ENCODE measurements around the gene NXF1.

Gene NXF1

GRCh38 chr11:62839050-62839945 lies 34.1 kb upstream of the NXF1 start, which contains the start of gene WDR74 (continued):
- peak; percentile 46; the same call in 1 of the 2 replicates for TF ChIP-seq PRDM4 (tag by site-specific recombination; IDR thresholded peaks at IDR 0.05)
- TF ChIP-seq ZNF169 (tag by site-specific recombination; IDR thresholded peaks at IDR 0.05), result no peak
- no peak for TF ChIP-seq ZNF426 (tag by site-specific recombination; IDR thresholded peaks at IDR 0.05)
- no peak for TF ChIP-seq PRDM6 (tag by site-specific recombination; IDR thresholded peaks at IDR 0.05)
- TF ChIP-seq TSHZ1 (tag by site-specific recombination; IDR thresholded peaks at IDR 0.05; ENCODE audit: borderline replicate concordance), result no peak
- TF ChIP-seq ZNF26 (tag by site-specific recombination; IDR thresholded peaks at IDR 0.05), result no peak
- TF ChIP-seq ZNF677 (tag by site-specific recombination; IDR thresholded peaks at IDR 0.05), result no peak
- TF ChIP-seq PRDM2 (tag by site-specific recombination; IDR thresholded peaks at IDR 0.05; ENCODE audit: borderline replicate concordance), result no peak
- no peak for TF ChIP-seq ZNF19 (tag by site-specific recombination; IDR thresholded peaks at IDR 0.05; ENCODE audit: low read depth)
- no peak for TF ChIP-seq ZNF837 (tag by site-specific recombination; IDR thresholded peaks at IDR 0.05)
- TF ChIP-seq ZNF707 (tag by site-specific recombination; IDR thresholded peaks at IDR 0.05), result no peak
- TF ChIP-seq ZNF530 (tag by site-specific recombination; IDR thresholded peaks at IDR 0.05; ENCODE audit: low read depth), result no peak
- peak; percentile 79 for TF ChIP-seq ZSCAN30 (tag by site-specific recombination; IDR thresholded peaks at IDR 0.05)
- peak; percentile 68 for TF ChIP-seq REST (tag by site-specific recombination; IDR thresholded peaks at IDR 0.05)
- no peak for TF ChIP-seq ZNF146 (tag by site-specific recombination; IDR thresholded peaks at IDR 0.05)
- TF ChIP-seq ZNF514 (tag by site-specific recombination; IDR thresholded peaks at IDR 0.05), result no peak
- no peak for TF ChIP-seq REPIN1 (tag by site-specific recombination; IDR thresholded peaks at IDR 0.05; ENCODE audit: low read depth)
- TF ChIP-seq ZNF580 (tag by site-specific recombination; IDR thresholded peaks at IDR 0.05), result 0 out of 2 replicates have a peak, but pooled peaks have one; percentile 29

Data from HEK293 (cell line).